GM12801 (cell line): ENCODE results near the gene CLIC4.

Experiments used
- TF ChIP-seq, protein P1 (sequence below): IDR thresholded peaks from one replicate; pipeline ENCODE4 v1.5.1; 2011; ENCODE audit warnings: control low read depth; ENCODE audit not compliant: insufficient read length; ENCODE audit errors: extremely low read depth

CLIC4 gene

DNA sequence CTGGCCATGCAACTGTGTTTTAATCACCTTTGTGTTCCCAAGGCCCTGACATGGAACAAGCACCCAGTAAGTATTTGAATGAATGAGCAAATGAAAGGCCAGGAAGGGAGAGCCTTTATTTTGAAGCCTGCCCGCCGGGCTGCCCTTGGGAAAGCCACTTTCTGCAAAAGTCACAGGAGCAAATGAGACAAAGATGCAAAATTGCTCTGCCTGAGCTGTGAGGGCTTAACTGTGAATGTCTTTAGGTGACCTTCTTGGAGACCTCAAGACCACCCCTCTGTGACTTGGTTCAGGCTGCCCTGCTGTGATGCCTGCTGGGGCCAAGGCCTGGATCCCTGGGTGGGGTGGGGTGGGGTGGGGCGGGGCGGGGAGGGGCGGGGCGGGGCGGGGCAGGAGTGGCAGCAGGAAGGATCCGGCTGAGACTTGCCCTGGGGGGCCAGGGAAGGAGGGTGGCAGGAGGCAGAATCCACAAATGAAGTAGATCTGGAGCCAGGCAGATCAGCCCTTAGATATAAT is 130.8 kb downstream of the CLIC4 start:
- TF ChIP-seq, protein P1, sequence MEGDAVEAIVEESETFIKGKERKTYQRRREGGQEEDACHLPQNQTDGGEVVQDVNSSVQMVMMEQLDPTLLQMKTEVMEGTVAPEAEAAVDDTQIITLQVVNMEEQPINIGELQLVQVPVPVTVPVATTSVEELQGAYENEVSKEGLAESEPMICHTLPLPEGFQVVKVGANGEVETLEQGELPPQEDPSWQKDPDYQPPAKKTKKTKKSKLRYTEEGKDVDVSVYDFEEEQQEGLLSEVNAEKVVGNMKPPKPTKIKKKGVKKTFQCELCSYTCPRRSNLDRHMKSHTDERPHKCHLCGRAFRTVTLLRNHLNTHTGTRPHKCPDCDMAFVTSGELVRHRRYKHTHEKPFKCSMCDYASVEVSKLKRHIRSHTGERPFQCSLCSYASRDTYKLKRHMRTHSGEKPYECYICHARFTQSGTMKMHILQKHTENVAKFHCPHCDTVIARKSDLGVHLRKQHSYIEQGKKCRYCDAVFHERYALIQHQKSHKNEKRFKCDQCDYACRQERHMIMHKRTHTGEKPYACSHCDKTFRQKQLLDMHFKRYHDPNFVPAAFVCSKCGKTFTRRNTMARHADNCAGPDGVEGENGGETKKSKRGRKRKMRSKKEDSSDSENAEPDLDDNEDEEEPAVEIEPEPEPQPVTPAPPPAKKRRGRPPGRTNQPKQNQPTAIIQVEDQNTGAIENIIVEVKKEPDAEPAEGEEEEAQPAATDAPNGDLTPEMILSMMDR = no peak

DNA sequence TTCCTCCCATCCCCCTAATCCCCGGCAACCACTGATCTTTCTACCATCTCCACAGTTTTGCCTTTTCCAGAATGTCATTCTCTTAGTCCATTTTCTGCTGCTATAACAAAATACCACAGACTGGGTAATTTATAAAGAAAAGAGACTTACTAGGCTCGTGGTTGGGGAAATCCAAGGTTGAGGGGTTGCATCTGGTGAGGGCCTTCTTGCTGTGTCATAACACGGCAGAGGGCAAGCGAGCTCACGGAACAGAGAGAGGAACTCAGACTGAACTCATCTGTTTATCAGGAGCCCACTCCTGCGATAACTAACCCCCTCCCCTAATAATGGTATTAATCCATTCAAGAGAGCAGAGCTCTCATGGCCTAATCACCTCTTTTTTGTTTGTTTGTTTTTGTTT is 132.8 kb downstream of the CLIC4 start:
- TF ChIP-seq, protein P1 = no peak

DNA sequence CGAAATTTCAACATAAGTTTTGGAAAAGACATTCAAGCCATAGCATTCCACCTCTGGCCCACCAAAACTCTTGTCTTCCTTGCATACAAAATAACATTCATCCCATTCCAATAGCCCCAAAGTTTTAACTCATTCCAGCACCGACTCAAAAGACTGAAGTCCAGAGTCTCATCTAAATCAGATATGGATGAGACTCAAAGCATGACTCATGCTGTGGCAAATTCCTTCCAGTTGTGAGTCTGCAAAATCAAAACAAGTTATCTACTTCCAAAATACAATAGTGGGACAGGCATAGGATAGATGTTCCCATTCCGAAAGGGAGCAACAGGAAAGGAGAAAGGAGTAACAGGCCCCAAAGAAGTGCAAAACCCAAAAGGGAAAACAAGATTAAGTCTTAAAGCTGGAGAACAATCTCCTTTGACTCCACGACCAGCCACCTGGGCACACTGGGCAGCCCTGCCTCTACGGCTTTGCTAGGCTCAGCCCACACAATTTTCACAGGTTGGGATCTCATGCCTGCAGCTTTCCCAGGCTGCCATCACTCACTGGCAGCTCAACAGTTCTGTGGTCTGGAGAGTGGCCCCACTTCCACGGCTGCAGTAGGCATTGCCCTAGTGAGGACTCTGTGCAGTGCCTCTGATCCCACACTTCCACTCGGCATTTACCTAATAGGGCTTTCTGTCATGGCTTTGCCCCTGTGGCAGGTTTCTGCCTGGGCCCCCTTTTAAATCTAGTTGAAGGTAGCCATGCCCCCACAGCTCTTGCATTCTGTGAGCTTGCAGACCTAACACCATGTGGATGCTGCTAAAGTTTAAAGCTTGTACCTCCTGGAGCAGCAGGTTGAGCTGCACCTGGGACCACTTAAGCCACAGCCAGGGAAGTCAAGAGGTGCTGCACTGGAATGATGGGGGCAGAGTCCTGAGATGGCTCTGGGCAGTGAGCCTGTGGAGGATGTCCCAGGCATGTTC is 133.8 kb downstream of the CLIC4 start:
- TF ChIP-seq, protein P1 = no peak

DNA sequence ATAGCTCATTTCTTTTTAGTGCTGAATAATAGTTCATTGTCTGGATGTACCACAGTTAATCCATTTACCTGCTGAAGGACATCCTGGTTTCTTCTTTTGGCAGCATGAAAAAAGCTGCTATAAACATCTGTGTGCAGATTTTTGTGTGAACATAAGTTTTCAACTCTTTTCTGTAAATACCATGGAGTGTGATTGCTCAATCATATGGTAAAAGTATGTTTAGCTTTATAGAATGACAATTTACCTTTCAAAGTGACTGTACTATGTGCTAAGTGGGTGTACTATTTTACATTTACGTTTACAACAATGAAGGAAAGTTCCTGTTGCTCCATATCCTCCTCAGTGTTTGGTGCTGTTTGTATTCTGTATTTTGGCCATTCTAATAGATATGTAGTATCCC is 135.8 kb downstream of the CLIC4 start:
- TF ChIP-seq, protein P1 = no peak

DNA sequence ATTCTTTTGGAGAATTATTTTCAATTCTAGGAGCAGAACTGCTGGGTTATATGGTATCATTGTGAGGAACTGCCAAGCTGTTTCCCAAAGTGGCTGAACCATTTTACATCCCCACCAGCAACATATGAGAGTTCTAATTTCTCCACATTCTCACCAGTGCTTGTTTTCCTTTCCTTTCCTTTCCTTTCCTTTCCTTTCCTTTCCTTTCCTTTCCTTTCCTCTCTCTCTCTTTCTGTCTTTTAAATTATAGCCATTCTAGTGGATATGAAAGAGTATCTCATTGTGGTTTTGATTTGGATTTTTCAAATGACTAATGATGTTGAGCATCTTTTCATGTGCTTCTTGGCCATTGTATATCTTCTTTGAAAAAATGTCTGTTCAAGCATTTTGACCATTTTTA is 139.5 kb downstream of the CLIC4 start:
- TF ChIP-seq, protein P1 = no peak

DNA sequence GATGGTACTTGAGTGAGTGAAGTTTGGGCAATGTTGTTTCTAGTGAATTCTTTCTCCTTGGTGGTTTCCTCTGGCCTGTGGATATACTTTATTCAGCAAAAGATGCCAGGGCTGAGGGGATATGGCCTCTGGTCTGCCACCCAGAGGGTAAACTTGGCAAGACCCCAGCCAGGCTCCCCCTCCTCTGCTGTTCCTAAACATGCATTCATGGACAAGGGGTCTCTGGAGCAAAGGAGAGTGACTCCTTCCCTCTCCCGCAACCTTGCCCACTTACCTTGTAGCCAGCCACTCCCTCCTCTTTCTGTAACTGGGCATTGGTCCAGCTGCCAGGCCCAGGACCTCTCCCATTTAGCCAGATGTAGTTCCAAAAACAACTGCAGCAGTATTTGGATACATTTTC is 141.0 kb downstream of the CLIC4 start:
- TF ChIP-seq, protein P1 = no peak

DNA sequence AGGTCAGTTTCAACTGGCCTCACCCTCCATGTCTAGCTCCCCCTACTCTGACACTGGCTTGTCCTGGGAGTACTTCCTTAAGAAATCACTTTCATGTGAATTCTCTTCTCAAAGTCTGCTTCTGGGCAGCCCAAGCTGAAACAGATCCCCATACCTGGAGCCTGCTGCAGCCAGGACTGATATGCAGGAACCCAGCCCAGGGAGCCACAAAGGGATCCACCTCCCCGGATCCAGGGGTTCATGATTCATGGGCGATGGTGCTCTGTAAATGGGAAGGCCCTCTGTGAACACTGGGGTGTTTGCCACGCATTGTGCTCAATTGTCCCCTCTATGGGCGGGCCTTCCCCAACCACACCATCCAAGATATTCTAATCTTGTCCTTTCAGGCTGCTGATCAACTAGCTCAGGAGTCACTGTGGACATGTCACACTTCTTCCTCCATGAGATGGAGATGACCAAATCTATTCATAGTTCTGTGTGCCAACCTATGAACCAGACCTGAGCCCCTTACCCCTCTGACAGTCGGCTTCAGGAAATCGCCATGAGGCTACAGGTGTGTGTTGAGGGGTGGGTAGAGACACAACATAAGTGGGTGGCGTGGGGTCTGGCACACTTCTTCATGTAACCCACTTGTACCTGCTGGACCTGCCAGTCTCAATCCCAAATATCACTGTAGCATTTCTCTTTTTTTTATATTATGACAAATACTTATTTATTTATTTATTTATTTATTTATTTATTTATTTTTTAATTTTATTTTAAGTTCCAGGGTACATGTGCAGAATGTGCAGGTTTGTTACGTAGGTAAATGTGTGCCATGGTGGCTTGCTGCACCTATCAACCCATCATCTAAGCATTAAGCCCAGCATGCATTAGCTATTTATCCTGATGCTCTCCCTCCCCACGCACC is 143.1 kb downstream of the CLIC4 start:
- TF ChIP-seq, protein P1 = no peak
